ENCODE measurements around the gene TMEM120B. TPM values are rescaled to one million over a fixed set of nuclear protein-coding genes. Genes with fewer than 3 reads are reported as not detected.

The TMEM120B gene
- total RNA-seq, 1 experiment from 2014 or later: 15.5 TPM

DNA sequence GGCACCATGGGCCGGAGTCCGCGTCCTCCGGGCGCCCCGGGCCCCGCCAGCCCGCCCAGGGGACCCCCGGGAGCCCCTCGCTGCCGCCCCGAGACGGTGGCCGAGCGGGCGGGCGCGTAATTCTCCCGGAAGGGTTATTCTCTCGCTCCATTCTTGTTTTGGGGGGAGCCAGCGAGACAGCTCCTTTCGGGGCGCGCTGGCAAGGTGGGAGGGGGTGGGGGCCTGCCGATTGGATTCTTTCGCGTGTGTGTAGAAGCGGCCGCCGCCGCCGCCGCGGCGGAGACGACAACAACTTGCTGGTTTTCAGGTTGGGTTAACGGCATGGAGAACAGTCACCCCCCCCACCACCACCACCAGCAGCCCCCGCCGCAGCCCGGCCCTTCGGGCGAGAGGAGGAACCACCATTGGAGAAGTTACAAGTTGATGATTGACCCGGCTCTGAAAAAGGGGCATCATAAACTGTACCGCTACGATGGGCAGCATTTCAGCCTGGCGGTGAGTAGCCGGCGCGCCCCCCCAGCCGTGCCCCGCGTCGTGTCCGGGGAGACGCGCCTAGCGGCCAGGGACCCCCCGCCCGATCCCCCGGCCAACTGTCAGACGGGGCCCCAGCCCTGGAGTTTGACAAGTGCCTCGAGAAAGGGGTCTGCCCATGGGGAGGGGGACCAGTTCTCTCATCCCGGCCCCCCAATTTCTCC is 92.0 kb downstream of the TMEM120B start:
- Mint-ChIP-seq H3K27me3 (ENCODE audit: insufficient read depth, unreplicated experiment) (no peaks in the 10 kb centered on the region), H3K4me3 (ENCODE audit: unreplicated experiment) (peak overlapping the region; percentile 79), H3K4me1 (ENCODE audit: low read depth, unreplicated experiment) (peaks cover 8% of the 10 kb centered on the region), H3K36me3 (ENCODE audit: insufficient read depth, unreplicated experiment) (peaks cover 48% of the 10 kb centered on the region), H3K9me3 (ENCODE audit: unreplicated experiment) (no peaks in the 10 kb centered on the region), H3K27ac (ENCODE audit: unreplicated experiment) (peak overlapping the region; percentile 83)
- BruUV-seq (replicated peaks): no TSS peak
- Histone ChIP-seq H3K4me3 (ENCODE audit: low read depth, low read length) (peak overlapping the region; percentile 80), H3K4me1 (peaks cover 6% of the 10 kb centered on the region), H3K9me3 (no peaks in the 10 kb centered on the region), H3K27me3 (replicated peaks; ENCODE audit: control insufficient read depth, insufficient read depth, low read length) (no peaks in the 10 kb centered on the region), H3K36me3 (ENCODE audit: control insufficient read depth, insufficient read depth, low read length) (no peaks in the 10 kb centered on the region)
- TF ChIP-seq, protein P1, sequence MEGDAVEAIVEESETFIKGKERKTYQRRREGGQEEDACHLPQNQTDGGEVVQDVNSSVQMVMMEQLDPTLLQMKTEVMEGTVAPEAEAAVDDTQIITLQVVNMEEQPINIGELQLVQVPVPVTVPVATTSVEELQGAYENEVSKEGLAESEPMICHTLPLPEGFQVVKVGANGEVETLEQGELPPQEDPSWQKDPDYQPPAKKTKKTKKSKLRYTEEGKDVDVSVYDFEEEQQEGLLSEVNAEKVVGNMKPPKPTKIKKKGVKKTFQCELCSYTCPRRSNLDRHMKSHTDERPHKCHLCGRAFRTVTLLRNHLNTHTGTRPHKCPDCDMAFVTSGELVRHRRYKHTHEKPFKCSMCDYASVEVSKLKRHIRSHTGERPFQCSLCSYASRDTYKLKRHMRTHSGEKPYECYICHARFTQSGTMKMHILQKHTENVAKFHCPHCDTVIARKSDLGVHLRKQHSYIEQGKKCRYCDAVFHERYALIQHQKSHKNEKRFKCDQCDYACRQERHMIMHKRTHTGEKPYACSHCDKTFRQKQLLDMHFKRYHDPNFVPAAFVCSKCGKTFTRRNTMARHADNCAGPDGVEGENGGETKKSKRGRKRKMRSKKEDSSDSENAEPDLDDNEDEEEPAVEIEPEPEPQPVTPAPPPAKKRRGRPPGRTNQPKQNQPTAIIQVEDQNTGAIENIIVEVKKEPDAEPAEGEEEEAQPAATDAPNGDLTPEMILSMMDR (IDR thresholded peaks at IDR 0.05; ENCODE audit: insufficient read depth in 1 of 2, low read depth in 1 of 2, low read length in 1 of 2, severe bottlenecking in 1 of 2, unreplicated experiment in 1 of 2): no peak
- POLR2A ChIA-PET: interaction anchor here (0.6 to 0.9 kb wide), 2 partner anchors 57 to 221 kb away, joined by 6 to 9 read pairs; no protein-coding TSS in a partner anchor
- peak; percentile 51 to 60 for DNase-seq
- CTCF ChIA-PET: interaction anchor here (0.6 to 3.1 kb wide), 3 partner anchors 10 to 368 kb away, joined by 5 to 46 read pairs (median 7); partner anchors contain the start of gene RHOF
- intact Hi-C loops (cut with micrococcal nuclease; ENCODE audit: unreplicated experiment): loop anchor here (10.0 kb wide), 1 partner anchor 730 kb away; no protein-coding TSS in a partner anchor

DNA sequence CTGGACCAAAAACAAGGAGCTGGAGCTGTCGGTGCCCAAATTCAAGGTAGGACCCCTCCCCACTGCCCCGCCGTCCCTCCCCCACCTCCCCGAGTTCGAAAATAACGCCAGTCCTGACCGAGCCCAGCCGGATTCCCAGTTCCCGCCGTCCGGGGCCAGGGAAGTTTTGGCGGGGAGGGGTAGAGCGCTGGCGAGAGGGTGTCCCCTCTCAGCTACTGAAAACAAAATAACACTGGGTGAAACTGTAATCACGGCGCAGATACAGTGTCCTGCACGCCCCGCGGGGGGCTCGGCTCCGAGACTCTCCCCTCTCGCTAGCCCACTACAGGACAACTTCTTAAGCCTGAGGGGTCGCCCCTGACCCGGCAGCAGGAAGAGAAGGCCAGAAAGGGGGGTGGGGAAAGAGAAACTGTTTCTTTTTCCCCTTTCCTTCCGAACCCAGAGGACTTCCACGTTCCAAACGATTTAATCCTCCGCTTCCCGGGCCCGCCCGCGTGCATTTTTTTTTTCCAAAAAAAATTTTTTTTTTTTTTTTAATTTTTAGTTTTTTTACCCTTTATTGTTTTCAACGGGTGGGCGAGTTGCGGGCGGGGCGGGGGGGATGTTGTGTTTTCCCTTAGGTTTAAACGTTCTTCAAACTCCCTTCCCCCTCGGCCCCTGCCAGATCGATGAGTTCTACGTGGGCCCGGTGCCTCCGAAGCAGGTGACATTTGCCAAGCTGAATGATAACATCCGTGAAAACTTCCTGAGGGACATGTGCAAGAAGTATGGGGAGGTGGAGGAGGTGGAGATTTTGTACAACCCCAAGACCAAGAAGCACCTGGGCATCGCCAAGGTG is 92.8 kb downstream of the TMEM120B start:
- Mint-ChIP-seq H3K36me3 (ENCODE audit: insufficient read depth, unreplicated experiment) (peaks cover 48% of the 10 kb centered on the region), H3K27me3 (ENCODE audit: insufficient read depth, unreplicated experiment) (no peaks in the 10 kb centered on the region), H3K4me1 (ENCODE audit: low read depth, unreplicated experiment) (peaks cover 8% of the 10 kb centered on the region), H3K9me3 (ENCODE audit: unreplicated experiment) (no peaks in the 10 kb centered on the region), H3K27ac (ENCODE audit: unreplicated experiment) (peak overlapping the region; percentile 83), H3K4me3 (ENCODE audit: unreplicated experiment) (peak overlapping the region; percentile 79)
- peak overlapping the region; percentile 80 for H3K4me3 ChIP-seq (ENCODE audit: low read depth, low read length)
- intact Hi-C loops (cut with micrococcal nuclease; ENCODE audit: unreplicated experiment): loop anchor here (10.0 kb wide), 1 partner anchor 729 kb away; no protein-coding TSS in a partner anchor
- no peaks in the 10 kb centered on the region for H3K27me3 ChIP-seq (replicated peaks; ENCODE audit: control insufficient read depth, insufficient read depth, low read length)
- no peaks in the 10 kb centered on the region for H3K36me3 ChIP-seq (ENCODE audit: control insufficient read depth, insufficient read depth, low read length)
- H3K9me3 ChIP-seq: no peaks in the 10 kb centered on the region
- ChIA-PET POLR2A (no interaction called here), CTCF (interaction anchor here (0.6 to 1.2 kb wide), 2 partner anchors 11 to 57 kb away, joined by 7 to 8 read pairs; partner anchors contain the start of gene RHOF)
- peak; percentile 35 to 51 for DNase-seq
- H3K4me1 ChIP-seq: peaks cover 6% of the 10 kb centered on the region
- TF ChIP-seq, protein P1 (IDR thresholded peaks at IDR 0.05; ENCODE audit: insufficient read depth in 1 of 2, low read depth in 1 of 2, low read length in 1 of 2, severe bottlenecking in 1 of 2, unreplicated experiment in 1 of 2): no peak
- BruUV-seq (replicated peaks): no TSS peak

DNA sequence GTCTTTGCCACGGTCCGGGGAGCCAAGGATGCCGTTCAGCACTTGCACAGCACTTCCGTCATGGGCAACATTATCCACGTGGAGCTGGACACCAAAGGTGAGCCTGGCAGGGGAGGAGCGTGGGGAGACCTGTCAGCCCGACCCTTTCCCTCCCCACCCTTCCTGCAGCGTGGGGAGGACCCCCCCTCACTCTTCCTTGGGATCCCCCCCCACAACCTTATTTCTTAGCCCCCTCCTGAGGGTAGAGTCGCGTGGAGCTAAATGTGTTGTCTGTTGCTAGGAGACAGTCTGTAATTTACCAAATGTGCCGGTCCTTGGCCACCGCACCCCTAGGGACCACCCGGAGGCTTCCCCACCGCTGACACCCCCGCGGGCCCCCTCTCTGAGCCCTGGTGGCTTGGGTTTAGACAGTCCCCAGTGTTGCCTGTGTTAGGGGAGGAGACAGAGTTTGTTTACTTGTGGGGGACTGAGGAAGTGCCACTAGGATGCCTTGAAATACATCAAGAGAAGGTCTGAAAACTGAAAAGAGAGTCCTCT is 93.5 kb downstream of the TMEM120B start:
- Histone ChIP-seq H3K9me3 (no peaks in the 10 kb centered on the region), H3K4me1 (peaks cover 6% of the 10 kb centered on the region), H3K27me3 (replicated peaks; ENCODE audit: control insufficient read depth, insufficient read depth, low read length) (no peaks in the 10 kb centered on the region), H3K4me3 (ENCODE audit: low read depth, low read length) (peak overlapping the region; percentile 80), H3K36me3 (ENCODE audit: control insufficient read depth, insufficient read depth, low read length) (no peaks in the 10 kb centered on the region)
- POLR2A ChIA-PET: no interaction called here
- DNase-seq: peak in 1 of 2 experiments; percentile 17
- peak overlapping the region; percentile 9 for H3K27ac Mint-ChIP-seq (ENCODE audit: unreplicated experiment)
- CTCF ChIA-PET: interaction anchor here (0.6 kb wide), 2 partner anchors 10 to 57 kb away, joined by 6 to 8 read pairs; no protein-coding TSS in a partner anchor
- no peaks in the 10 kb centered on the region for H3K9me3 Mint-ChIP-seq (ENCODE audit: unreplicated experiment)
- H3K4me1 Mint-ChIP-seq (ENCODE audit: low read depth, unreplicated experiment): peaks cover 8% of the 10 kb centered on the region
- no peaks in the 10 kb centered on the region for H3K27me3 Mint-ChIP-seq (ENCODE audit: insufficient read depth, unreplicated experiment)
- H3K36me3 Mint-ChIP-seq (ENCODE audit: insufficient read depth, unreplicated experiment): peaks cover 44% of the 10 kb centered on the region
- TF ChIP-seq, protein P1 (IDR thresholded peaks at IDR 0.05; ENCODE audit: insufficient read depth in 1 of 2, low read depth in 1 of 2, low read length in 1 of 2, severe bottlenecking in 1 of 2, unreplicated experiment in 1 of 2): no peak
- peak overlapping the region; percentile 79 for H3K4me3 Mint-ChIP-seq (ENCODE audit: unreplicated experiment)
- no TSS peak for BruUV-seq (replicated peaks)
- intact Hi-C loops (cut with micrococcal nuclease; ENCODE audit: unreplicated experiment): loop anchor here (10.0 kb wide), 1 partner anchor 729 kb away; no protein-coding TSS in a partner anchor
